Measurements from ENCODE around the gene DEGS1. TPM values are rescaled to one million over a fixed set of nuclear protein-coding genes. Genes with fewer than 3 reads are reported as not detected.

Gene DEGS1
- total RNA-seq, 1 donor from 2014 or later, result 30.0 TPM

- DNase-seq (ENCODE audit: low read depth) (no peak), FAIRE-seq (no peak)
- TF ChIP-seq, protein P1, sequence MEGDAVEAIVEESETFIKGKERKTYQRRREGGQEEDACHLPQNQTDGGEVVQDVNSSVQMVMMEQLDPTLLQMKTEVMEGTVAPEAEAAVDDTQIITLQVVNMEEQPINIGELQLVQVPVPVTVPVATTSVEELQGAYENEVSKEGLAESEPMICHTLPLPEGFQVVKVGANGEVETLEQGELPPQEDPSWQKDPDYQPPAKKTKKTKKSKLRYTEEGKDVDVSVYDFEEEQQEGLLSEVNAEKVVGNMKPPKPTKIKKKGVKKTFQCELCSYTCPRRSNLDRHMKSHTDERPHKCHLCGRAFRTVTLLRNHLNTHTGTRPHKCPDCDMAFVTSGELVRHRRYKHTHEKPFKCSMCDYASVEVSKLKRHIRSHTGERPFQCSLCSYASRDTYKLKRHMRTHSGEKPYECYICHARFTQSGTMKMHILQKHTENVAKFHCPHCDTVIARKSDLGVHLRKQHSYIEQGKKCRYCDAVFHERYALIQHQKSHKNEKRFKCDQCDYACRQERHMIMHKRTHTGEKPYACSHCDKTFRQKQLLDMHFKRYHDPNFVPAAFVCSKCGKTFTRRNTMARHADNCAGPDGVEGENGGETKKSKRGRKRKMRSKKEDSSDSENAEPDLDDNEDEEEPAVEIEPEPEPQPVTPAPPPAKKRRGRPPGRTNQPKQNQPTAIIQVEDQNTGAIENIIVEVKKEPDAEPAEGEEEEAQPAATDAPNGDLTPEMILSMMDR (IDR thresholded peaks at IDR 0.05; ENCODE audit: insufficient read depth, low read length, severe bottlenecking), result no peak
These were observed 14.0 kb downstream of the DEGS1 start for GRCh38 chr1:224196813-224197600.

GRCh38 chr1:224198572-224198971, 15.5 kb downstream of the DEGS1 start:
- FAIRE-seq, result no peak
- H3K27me3 ChIP-seq (ENCODE audit: control insufficient read depth, insufficient read depth, low read length), result no peaks in the 10 kb centered on the region
- TF ChIP-seq, protein P1 (IDR thresholded peaks at IDR 0.05; ENCODE audit: insufficient read depth, low read length, severe bottlenecking), result no peak
- no peak overlapping the region for H3K4me3 ChIP-seq (ENCODE audit: low read depth, low read length)
- DNase-seq (ENCODE audit: low read depth), result peak; percentile 52
- no peaks in the 10 kb centered on the region for H3K36me3 ChIP-seq (ENCODE audit: control insufficient read depth, insufficient read depth, low read length)

More at GRCh38 chr1:224196813-224197600, 14.0 kb downstream of the DEGS1 start:
- H3K4me3 ChIP-seq (ENCODE audit: low read depth, low read length), result no peak overlapping the region
- peaks cover 2% of the 10 kb centered on the region for H3K36me3 ChIP-seq (ENCODE audit: control insufficient read depth, insufficient read depth, low read length)
- no peaks in the 10 kb centered on the region for H3K27me3 ChIP-seq (ENCODE audit: control insufficient read depth, insufficient read depth, low read length)

DNA sequence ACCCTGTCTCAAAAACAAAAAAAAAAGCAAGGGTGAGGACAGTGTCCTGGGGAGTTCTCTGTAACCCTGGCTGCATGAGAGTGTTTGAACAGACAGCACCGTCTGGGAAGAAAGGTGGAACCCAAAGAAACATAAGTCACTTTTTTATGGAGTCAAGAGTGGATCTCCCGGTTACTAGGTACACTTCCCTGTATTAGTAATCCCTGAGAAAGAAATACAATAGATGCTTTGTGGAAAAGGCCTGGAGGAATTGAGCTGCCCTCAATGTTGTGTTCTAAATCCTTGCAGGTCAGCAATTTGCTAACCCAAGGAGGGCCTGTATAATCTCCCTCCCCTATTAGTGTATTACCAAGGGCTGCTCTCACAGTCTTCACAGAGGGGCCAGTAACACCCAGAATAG, 16.6 kb downstream of the DEGS1 start:
- H3K27me3 ChIP-seq (ENCODE audit: control insufficient read depth, insufficient read depth, low read length), result no peaks in the 10 kb centered on the region
- peak; percentile 48 for DNase-seq (ENCODE audit: low read depth)
- no peak overlapping the region for H3K4me3 ChIP-seq (ENCODE audit: low read depth, low read length)
- no peaks in the 10 kb centered on the region for H3K36me3 ChIP-seq (ENCODE audit: control insufficient read depth, insufficient read depth, low read length)
- TF ChIP-seq, protein P1 (IDR thresholded peaks at IDR 0.05; ENCODE audit: insufficient read depth, low read length, severe bottlenecking), result no peak
- no peak for FAIRE-seq

DNA sequence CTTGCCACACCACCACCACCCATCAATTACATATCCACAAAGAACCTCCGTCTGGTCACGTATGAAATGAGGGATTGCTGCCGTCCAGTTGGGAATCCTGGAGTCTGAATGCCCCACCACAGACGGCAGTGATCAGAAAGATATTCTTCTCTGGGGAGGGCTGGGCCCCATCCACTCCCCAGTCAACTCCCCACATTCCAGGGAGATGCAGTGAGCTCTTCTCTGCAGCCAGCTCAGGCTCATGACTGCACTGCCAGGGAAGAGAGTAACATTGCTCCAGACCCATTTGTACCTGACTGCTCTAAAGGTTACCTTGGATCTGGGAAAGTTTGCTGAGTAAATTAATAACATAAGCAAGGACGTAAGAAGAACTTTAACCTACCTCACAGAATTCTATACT, 18.3 kb downstream of the DEGS1 start:
- no peaks in the 10 kb centered on the region for H3K36me3 ChIP-seq (ENCODE audit: control insufficient read depth, insufficient read depth, low read length)
- FAIRE-seq (no peak), DNase-seq (ENCODE audit: low read depth) (no peak)
- TF ChIP-seq, protein P1 (IDR thresholded peaks at IDR 0.05; ENCODE audit: insufficient read depth, low read length, severe bottlenecking), result no peak
- no peak overlapping the region for H3K4me3 ChIP-seq (ENCODE audit: low read depth, low read length)
- H3K27me3 ChIP-seq (ENCODE audit: control insufficient read depth, insufficient read depth, low read length), result no peaks in the 10 kb centered on the region

DNA sequence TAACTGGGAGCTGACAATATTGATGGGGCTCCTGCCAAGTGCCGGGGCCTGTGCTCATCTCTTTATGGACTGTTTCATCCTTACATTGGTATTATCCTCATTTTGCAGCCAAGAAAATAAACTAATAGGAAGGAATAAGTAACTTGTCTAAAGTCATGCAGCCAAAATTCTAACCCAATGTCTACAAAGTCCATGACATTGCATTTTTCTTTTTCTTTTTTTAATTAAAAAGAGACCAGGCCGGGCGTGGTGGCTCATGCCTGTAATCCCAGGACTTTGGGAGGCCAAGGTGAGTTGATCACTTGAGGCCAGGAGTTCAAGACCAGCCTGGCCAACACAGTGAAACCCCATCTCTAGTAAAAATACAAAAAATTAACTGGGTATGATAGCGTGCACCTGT, 18.8 kb downstream of the DEGS1 start:
- Histone ChIP-seq H3K4me3 (ENCODE audit: low read depth, low read length) (no peak overlapping the region), H3K27me3 (ENCODE audit: control insufficient read depth, insufficient read depth, low read length) (no peaks in the 10 kb centered on the region), H3K36me3 (ENCODE audit: control insufficient read depth, insufficient read depth, low read length) (no peaks in the 10 kb centered on the region)
- DNase-seq (ENCODE audit: low read depth), result no peak
- no peak for FAIRE-seq
- TF ChIP-seq, protein P1 (IDR thresholded peaks at IDR 0.05; ENCODE audit: insufficient read depth, low read length, severe bottlenecking), result no peak
